Colonic mucosa (tissue), 4 donors: ENCODE results near the gene DQX1. TPM values are rescaled to one million over a fixed set of nuclear protein-coding genes. Genes with fewer than 3 reads are reported as not detected.
A peak's percentile ranks its signal among the peaks of the same experiment; 100 is the strongest.

ENCODE experiments used
- DNase-seq: peaks from one replicate; pipeline ENCODE4 v3.0.0-alpha.2; 2020
- H3K27ac ChIP-seq: fragments of 200-600 bp; one replicate; pipeline ENCODE4 v1.8.0; 2021
- H3K27me3 ChIP-seq: fragments of 200-600 bp; one replicate; pipeline ENCODE4 v1.8.0; 2021
- H3K36me3 ChIP-seq: fragments of 200-600 bp; one replicate; pipeline ENCODE4 v1.8.0; 2021
- H3K4me1 ChIP-seq: fragments of 200-600 bp; one replicate; pipeline ENCODE4 v1.8.0; 2021; ENCODE audit warnings: mild to moderate bottlenecking
- H3K4me3 ChIP-seq: fragments of 200-600 bp; one replicate; pipeline ENCODE4 v1.8.0; 2021
- H3K9ac ChIP-seq, 2 donors: one replicate each; pipeline ENCODE4 v1.7.0; 2013; ENCODE audit warnings: control low read depth in 2 of 2, low read depth in 2 of 2, low read length in 2 of 2
- H3K9me3 ChIP-seq: fragments of 200-600 bp; one replicate; pipeline ENCODE4 v1.8.0; 2021
- CTCF ChIP-seq: fragments of 200-600 bp; IDR thresholded peaks from one replicate; pipeline ENCODE4 v1.8.0; 2022; ENCODE audit warnings: antibody characterized with exemption, mild to moderate bottlenecking
- intact Hi-C: fragments of 100-400 bp; cut with DNase I; formaldehyde crosslinking; loops from one replicate; pipeline ENCODE4 v1.14.1; 2022
- total RNA-seq, 2 donors: library from RNA; stranded (reverse); fragmentation: NEBNext Ultra II Directional in 1 of 2; extraction: Animal tissue kit (Norgen Biotek cat#: 25700) in 1 of 2; gene quantifications; one replicate each; pipeline ENCODE4 v1.2.1, GENCODE V29; 2021
- donor health status: healthy.
- donor health status: DM: no; HTN: no; CAD: no.
- donor health status: DM: no; HTN: no; CAD: no.

DQX1 gene
- total RNA-seq, 2 donors from 2014 or later, result 34.2 to 36.8 TPM

GRCh38 chr2:74548900-74549826 is 23.1 kb upstream of the DQX1 start:
- no peak for TF ChIP-seq CTCF
- DNase-seq, result peak; percentile 80
- H3K9ac ChIP-seq, result peak overlapping the region; percentile 68 to 79
- H3K4me3 ChIP-seq, result peak overlapping the region; percentile 50
- no peaks in the 10 kb centered on the region for H3K27me3 ChIP-seq
- intact Hi-C loops, result no loop called here
- H3K9me3 ChIP-seq, result no peaks in the 10 kb centered on the region
- no peaks in the 10 kb centered on the region for H3K36me3 ChIP-seq
- H3K27ac ChIP-seq, result no peak overlapping the region
- H3K4me1 ChIP-seq, result no peaks in the 10 kb centered on the region

- no peak for TF ChIP-seq CTCF
- no peaks in the 10 kb centered on the region for H3K27me3 ChIP-seq
- no peaks in the 10 kb centered on the region for H3K9me3 ChIP-seq
- H3K27ac ChIP-seq, result no peak overlapping the region
- peak overlapping the region; percentile 50 for H3K4me3 ChIP-seq
- no peaks in the 10 kb centered on the region for H3K4me1 ChIP-seq
- no peaks in the 10 kb centered on the region for H3K36me3 ChIP-seq
- H3K9ac ChIP-seq, result peak overlapping the region; percentile 16 to 68
- DNase-seq, result no peak
- intact Hi-C loops, result no loop called here
Measured at GRCh38 chr2:74548285-74548899, 22.4 kb upstream of the DQX1 start.

GRCh38 chr2:74546004-74546403 is 20.0 kb upstream of the DQX1 start:
- no peaks in the 10 kb centered on the region for H3K36me3 ChIP-seq
- H3K27me3 ChIP-seq, result no peaks in the 10 kb centered on the region
- H3K27ac ChIP-seq, result no peak overlapping the region
- no peaks in the 10 kb centered on the region for H3K4me1 ChIP-seq
- TF ChIP-seq CTCF, result no peak
- no peak overlapping the region for H3K4me3 ChIP-seq
- intact Hi-C loops, result no loop called here
- DNase-seq, result no peak
- no peak overlapping the region for H3K9ac ChIP-seq
- H3K9me3 ChIP-seq, result no peaks in the 10 kb centered on the region

- Histone ChIP-seq H3K27me3 (no peaks in the 10 kb centered on the region), H3K9ac (no peak overlapping the region), H3K9me3 (no peaks in the 10 kb centered on the region), H3K4me1 (no peaks in the 10 kb centered on the region), H3K4me3 (no peak overlapping the region), H3K27ac (no peak overlapping the region), H3K36me3 (no peaks in the 10 kb centered on the region)
- no peak for DNase-seq
- intact Hi-C loops, result no loop called here
- TF ChIP-seq CTCF, result no peak
Measured at GRCh38 chr2:74544634-74545033, 18.6 kb upstream of the DQX1 start.

- Histone ChIP-seq H3K9me3 (no peaks in the 10 kb centered on the region), H3K27ac (no peak overlapping the region), H3K4me3 (no peak overlapping the region), H3K9ac (no peak overlapping the region), H3K4me1 (no peaks in the 10 kb centered on the region), H3K36me3 (no peaks in the 10 kb centered on the region), H3K27me3 (no peaks in the 10 kb centered on the region)
- TF ChIP-seq CTCF, result no peak
- DNase-seq, result no peak
- intact Hi-C loops, result no loop called here
Measured at GRCh38 chr2:74542978-74543377, 16.9 kb upstream of the DQX1 start.
